ENCODE measurements around the gene ZBTB4. TPM values are rescaled to one million over a fixed set of nuclear protein-coding genes. Genes with fewer than 3 reads are reported as not detected.

Gene ZBTB4
- total RNA-seq, 1 experiment from 2014 or later = 15.5 TPM

DNA sequence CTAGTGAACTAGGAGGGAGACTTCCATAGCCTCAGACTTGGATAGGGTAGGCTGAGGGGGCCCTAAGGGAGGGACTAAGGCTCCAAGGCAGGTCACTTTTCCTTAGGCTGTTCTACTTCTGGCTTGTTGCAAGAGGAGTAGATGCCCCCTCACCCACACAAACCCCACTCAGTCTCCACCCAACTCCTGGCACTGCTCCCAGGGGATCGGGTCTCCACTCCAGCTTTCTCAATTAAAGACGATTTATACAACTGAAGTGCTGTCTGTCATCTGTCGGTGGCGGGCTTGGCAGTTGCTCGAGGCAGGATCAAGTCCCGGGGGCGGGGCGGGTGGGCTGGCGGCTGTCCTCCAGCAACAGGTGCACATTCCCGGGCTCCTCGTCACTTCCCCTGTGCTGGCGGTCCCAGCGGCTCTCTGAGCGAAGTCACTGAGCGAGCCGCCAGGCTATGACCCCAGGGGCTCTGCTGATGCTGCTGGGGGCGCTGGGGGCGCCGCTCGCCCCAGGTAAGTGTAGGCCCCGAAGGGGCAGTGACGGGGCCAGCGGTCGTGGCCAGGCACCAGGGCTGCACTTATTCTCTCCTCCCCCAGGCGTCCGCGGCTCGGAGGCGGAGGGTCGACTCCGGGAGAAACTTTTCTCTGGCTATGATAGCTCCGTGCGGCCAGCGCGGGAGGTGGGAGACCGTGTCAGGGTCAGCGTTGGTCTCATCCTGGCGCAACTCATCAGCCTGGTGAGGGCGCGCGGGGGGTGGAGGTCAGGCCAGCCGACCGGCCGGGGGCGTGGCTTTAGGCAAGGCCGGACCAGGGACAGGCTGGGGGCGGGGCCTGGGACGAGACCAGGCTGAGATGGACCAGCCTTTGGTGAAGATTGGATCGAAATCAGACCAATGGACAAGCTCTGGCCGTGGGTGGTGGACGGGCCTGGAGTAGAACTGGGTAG, 34.5 kb downstream of the ZBTB4 start, which contains the start of gene CHRNB1:
TSS of gene CHRNB1 (plus strand) at position 380 of the 937 bp plus-strand sequence. CDS start at position 447, 67 bp downstream.
- Histone ChIP-seq H3K4me1 (no peaks in the 10 kb centered on the region), H3K4me3 (ENCODE audit: low read depth, low read length) (no peak within 1 kb of the TSS), H3K36me3 (ENCODE audit: control insufficient read depth, insufficient read depth, low read length) (no peaks in the 10 kb centered on the region), H3K27me3 (replicated peaks; ENCODE audit: control insufficient read depth, insufficient read depth, low read length) (no peaks in the 10 kb centered on the region), H3K9me3 (no peaks in the 10 kb centered on the region)
- CTCF ChIA-PET = no interaction called here
- POLR2A ChIA-PET = no interaction called here
- no peak for TF ChIP-seq CTCF (IDR thresholded peaks at IDR 0.05; ENCODE audit: insufficient read depth in 1 of 2, low read depth in 1 of 2, low read length in 1 of 2, severe bottlenecking in 1 of 2, unreplicated experiment in 1 of 2)
- no peaks in the 10 kb centered on the region for H3K4me1 Mint-ChIP-seq (ENCODE audit: low read depth, unreplicated experiment)
- H3K9me3 Mint-ChIP-seq (ENCODE audit: unreplicated experiment) = no peaks in the 10 kb centered on the region
- intact Hi-C loops (cut with micrococcal nuclease; ENCODE audit: unreplicated experiment) = no loop called here
- no peak within 1 kb of the TSS for H3K27ac Mint-ChIP-seq (ENCODE audit: unreplicated experiment)
- H3K4me3 Mint-ChIP-seq (ENCODE audit: unreplicated experiment) = peak within 1 kb of the TSS; percentile 67
- DNase-seq = peak in 1 of 2 experiments; percentile 36
- H3K36me3 Mint-ChIP-seq (ENCODE audit: insufficient read depth, unreplicated experiment) = no peaks in the 10 kb centered on the region
- H3K27me3 Mint-ChIP-seq (ENCODE audit: insufficient read depth, unreplicated experiment) = peaks cover 3% of the 10 kb centered on the region
- BruUV-seq (replicated peaks) = no TSS peak

DNA sequence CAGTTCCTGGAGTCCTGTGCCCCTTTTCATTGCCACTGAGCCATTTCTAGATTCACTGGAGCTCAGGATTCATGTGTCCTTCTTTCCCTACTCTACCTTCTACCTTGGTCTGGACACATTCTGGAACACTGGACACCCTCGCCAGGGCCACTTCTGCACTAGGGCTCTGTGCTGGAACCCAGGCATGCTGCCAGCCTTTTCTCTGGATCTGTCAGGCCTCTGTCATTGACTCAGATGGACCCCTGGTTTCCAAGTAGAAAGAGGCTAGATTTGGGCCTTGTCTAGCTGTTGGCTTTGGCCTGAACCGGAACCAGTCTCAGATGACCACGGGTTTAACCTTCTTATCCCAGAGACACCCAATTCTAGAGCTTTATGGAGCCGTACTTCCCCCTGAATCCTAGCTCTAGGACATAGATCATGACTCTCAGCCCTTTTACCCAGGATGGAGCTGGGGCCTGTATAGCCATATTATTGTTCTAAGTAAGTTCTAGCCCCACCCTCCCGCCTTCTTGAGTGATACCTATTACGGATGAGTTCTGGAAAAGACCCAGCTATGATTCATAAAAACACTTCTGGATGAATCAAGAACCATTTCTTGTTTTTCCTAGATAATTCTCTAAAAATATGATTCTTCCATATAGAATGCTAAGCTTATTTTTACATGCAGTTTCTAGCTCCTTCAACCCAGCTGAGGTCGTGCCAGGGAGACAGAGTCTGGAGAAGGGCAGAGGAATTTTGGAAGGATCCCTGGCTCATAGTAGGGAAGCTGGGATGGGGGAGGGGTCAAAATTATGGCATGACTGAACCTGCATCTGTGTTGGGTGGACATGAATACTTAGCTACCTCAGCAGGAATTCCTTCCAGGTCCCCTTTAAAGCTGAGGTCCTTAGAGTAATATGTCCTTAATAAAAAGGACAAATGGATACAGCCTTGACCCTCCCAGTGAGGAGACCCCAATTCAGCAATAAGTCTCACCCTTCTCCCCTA, 35.6 kb downstream of the ZBTB4 start:
- ChIA-PET CTCF (interaction anchor here (0.8 kb wide), 1 partner anchor 23 kb away, joined by 3 read pairs; no protein-coding TSS in a partner anchor), POLR2A (no interaction called here)
- no peak for TF ChIP-seq CTCF (IDR thresholded peaks at IDR 0.05; ENCODE audit: insufficient read depth in 1 of 2, low read depth in 1 of 2, low read length in 1 of 2, severe bottlenecking in 1 of 2, unreplicated experiment in 1 of 2)

DNA sequence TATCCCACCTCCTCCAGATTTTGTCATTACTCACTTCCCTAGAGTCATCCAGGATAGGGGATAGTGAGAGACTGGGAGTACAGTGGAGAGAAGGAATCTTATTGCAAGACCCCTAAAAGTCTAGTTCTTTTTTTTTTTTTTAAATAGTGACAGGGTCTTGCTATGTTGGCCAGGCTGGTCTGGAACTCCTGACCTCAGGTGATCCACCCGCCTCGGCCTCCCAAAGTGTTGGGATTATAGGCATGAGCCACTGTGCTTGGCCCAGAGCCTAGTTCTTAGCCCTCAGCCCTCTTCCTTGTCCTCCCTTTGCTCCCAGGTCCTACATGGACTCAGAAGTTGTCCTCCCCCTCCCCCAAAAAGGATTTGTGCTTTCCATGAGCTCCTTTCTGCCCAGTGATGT, 37.3 kb downstream of the ZBTB4 start:
- ChIA-PET POLR2A (no interaction called here), CTCF (no interaction called here)
- H3K36me3 Mint-ChIP-seq (ENCODE audit: insufficient read depth, unreplicated experiment) = no peaks in the 10 kb centered on the region
- Histone ChIP-seq H3K9me3 (no peaks in the 10 kb centered on the region), H3K4me3 (ENCODE audit: low read depth, low read length) (no peak overlapping the region), H3K36me3 (ENCODE audit: control insufficient read depth, insufficient read depth, low read length) (no peaks in the 10 kb centered on the region), H3K4me1 (no peaks in the 10 kb centered on the region), H3K27me3 (replicated peaks; ENCODE audit: control insufficient read depth, insufficient read depth, low read length) (no peaks in the 10 kb centered on the region)
- H3K4me3 Mint-ChIP-seq (ENCODE audit: unreplicated experiment) = no peak overlapping the region
- no peak overlapping the region for H3K27ac Mint-ChIP-seq (ENCODE audit: unreplicated experiment)
- H3K4me1 Mint-ChIP-seq (ENCODE audit: low read depth, unreplicated experiment) = peaks cover 6% of the 10 kb centered on the region
- no peak for DNase-seq
- TF ChIP-seq CTCF (IDR thresholded peaks at IDR 0.05; ENCODE audit: insufficient read depth in 1 of 2, low read depth in 1 of 2, low read length in 1 of 2, severe bottlenecking in 1 of 2, unreplicated experiment in 1 of 2) = no peak
- no peaks in the 10 kb centered on the region for H3K27me3 Mint-ChIP-seq (ENCODE audit: insufficient read depth, unreplicated experiment)
- intact Hi-C loops (cut with micrococcal nuclease; ENCODE audit: unreplicated experiment) = no loop called here
- no peaks in the 10 kb centered on the region for H3K9me3 Mint-ChIP-seq (ENCODE audit: unreplicated experiment)
- no TSS peak for BruUV-seq (replicated peaks)

More for the DNA sequence above, 35.6 kb downstream of the ZBTB4 start:
- no peak overlapping the region for H3K27ac Mint-ChIP-seq (ENCODE audit: unreplicated experiment)
- Histone ChIP-seq H3K9me3 (no peaks in the 10 kb centered on the region), H3K4me3 (ENCODE audit: low read depth, low read length) (no peak overlapping the region), H3K4me1 (no peaks in the 10 kb centered on the region), H3K27me3 (replicated peaks; ENCODE audit: control insufficient read depth, insufficient read depth, low read length) (no peaks in the 10 kb centered on the region), H3K36me3 (ENCODE audit: control insufficient read depth, insufficient read depth, low read length) (no peaks in the 10 kb centered on the region)
- H3K36me3 Mint-ChIP-seq (ENCODE audit: insufficient read depth, unreplicated experiment) = no peaks in the 10 kb centered on the region
- intact Hi-C loops (cut with micrococcal nuclease; ENCODE audit: unreplicated experiment) = no loop called here
- no TSS peak for BruUV-seq (replicated peaks)
- DNase-seq = no peak
- H3K9me3 Mint-ChIP-seq (ENCODE audit: unreplicated experiment) = no peaks in the 10 kb centered on the region
- peaks cover 3% of the 10 kb centered on the region for H3K27me3 Mint-ChIP-seq (ENCODE audit: insufficient read depth, unreplicated experiment)
- no peaks in the 10 kb centered on the region for H3K4me1 Mint-ChIP-seq (ENCODE audit: low read depth, unreplicated experiment)
- H3K4me3 Mint-ChIP-seq (ENCODE audit: unreplicated experiment) = no peak overlapping the region
